Peyer's patch (tissue), 4 donors: ENCODE data around the gene FTCD. TPM values are rescaled to one million over a fixed set of nuclear protein-coding genes. Genes with fewer than 3 reads are reported as not detected.

Experiments
- DNase-seq, 3 donors: peaks; one replicate each; pipeline ENCODE4 v3.0.0-alpha.2; 2017 to 2019
- H3K27ac ChIP-seq, 4 donors: fragments of 200-600 bp; sonication (generic); one replicate each; pipeline ENCODE4 v1.5.1; 2016 to 2019
- H3K27me3 ChIP-seq, 2 donors: fragments of 200-600 bp; sonication (generic); one replicate each; pipeline ENCODE4 v1.5.1; 2019
- H3K36me3 ChIP-seq, 3 donors: fragments of 200-600 bp; sonication (generic); one replicate each; pipeline ENCODE4 v1.5.1; 2016 to 2019
- H3K4me1 ChIP-seq, 4 donors: fragments of 200-600 bp; sonication (generic); one replicate each; pipeline ENCODE4 v1.5.1; 2016 to 2019
- H3K4me3 ChIP-seq, 4 donors: fragments of 200-600 bp; sonication (generic); 1 replicate in 3 of 4; 2 replicates in 1 of 4; pipeline ENCODE4 v1.5.1; 2016 to 2019; ENCODE audit warnings: mild to moderate bottlenecking in 1 of 4
- H3K9me3 ChIP-seq, 4 donors: fragments of 200-600 bp; sonication (generic); one replicate each; pipeline ENCODE4 v1.5.1; 2016 to 2019; ENCODE audit warnings: mild to moderate bottlenecking in 1 of 4
- POLR2A ChIP-seq, 2 donors: fragments of 450-650 bp; IDR thresholded peaks; one replicate each; pipeline ENCODE4 v1.5.1; 2017; ENCODE audit warnings: antibody characterized with exemption in 2 of 2, mild to moderate bottlenecking in 2 of 2, moderate library complexity in 2 of 2
- total RNA-seq, 4 donors: library from RNA; depleted of rRNA; stranded (reverse); fragments of >200 nt; gene quantifications; one replicate each; pipeline ENCODE4 v1.1.0, GENCODE V29; 2016
- TF ChIP-seq, protein P1 (sequence below), 6 experiments: fragments of 450-650 bp in 4 of 6; fragments of 200-600 bp in 2 of 6; sonication (generic) in 1 of 6; IDR thresholded peaks; one replicate each; pipeline ENCODE4 v1.5.1; 2017 to 2019; ENCODE audit warnings: antibody characterized with exemption in 6 of 6, mild to moderate bottlenecking in 3 of 6, moderate library complexity in 1 of 6

FTCD gene
- total RNA-seq, 4 donors from 2014 or later: 0.67 to 1.0 TPM; not detected in 2

DNA sequence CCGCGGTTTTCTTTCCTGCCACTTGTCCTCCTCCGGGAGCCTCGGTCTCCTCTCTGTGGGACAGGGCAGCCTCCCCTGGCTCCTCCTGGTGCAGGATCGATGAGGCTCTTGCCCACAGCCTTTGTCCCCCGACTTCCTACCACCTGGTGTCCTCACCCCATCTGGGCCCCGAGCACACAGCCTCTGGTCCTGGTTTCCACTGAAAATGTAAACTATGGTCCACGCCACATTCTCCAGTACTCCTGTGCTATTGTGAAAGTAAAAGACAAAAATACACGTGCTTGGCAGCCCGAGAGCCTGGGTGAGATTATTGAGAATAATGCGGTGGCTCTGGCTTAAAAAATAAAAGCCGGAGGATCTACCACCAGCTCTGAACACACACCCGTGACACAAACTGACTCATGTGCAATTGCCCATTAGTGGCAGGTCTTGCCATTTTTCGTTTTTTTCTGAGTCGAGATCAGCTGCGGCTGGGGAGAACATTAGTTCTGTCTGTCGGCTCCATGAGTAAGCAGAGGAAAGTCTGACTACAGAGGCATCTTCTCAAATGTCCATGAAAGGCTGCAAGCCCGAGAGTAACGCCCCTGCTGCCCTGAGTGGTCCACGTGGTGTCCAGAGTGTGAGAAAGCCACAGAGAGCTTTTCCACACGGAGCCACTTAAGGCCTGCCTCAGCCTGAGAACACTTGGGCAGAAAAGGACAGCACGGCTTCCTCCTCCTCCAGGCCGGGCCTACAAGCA is 63.2 kb downstream of the FTCD start:
- Histone ChIP-seq H3K4me3 (peak overlapping the region in 1 of 4 donors; percentile 14), H3K27me3 (peaks cover 0 to under 1% of the 10 kb centered on the region in 2 donors), H3K27ac (peak overlapping the region; percentile 63 to 92 (median 77)), H3K36me3 (no peaks in the 10 kb centered on the region), H3K9me3 (no peaks in the 10 kb centered on the region), H3K4me1 (peaks cover 0 to 12% (median 0%) of the 10 kb centered on the region in 4 donors)
- peak in 2 of 3 donors; percentile 53 to 72 for DNase-seq
- TF ChIP-seq, protein P1, sequence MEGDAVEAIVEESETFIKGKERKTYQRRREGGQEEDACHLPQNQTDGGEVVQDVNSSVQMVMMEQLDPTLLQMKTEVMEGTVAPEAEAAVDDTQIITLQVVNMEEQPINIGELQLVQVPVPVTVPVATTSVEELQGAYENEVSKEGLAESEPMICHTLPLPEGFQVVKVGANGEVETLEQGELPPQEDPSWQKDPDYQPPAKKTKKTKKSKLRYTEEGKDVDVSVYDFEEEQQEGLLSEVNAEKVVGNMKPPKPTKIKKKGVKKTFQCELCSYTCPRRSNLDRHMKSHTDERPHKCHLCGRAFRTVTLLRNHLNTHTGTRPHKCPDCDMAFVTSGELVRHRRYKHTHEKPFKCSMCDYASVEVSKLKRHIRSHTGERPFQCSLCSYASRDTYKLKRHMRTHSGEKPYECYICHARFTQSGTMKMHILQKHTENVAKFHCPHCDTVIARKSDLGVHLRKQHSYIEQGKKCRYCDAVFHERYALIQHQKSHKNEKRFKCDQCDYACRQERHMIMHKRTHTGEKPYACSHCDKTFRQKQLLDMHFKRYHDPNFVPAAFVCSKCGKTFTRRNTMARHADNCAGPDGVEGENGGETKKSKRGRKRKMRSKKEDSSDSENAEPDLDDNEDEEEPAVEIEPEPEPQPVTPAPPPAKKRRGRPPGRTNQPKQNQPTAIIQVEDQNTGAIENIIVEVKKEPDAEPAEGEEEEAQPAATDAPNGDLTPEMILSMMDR (IDR thresholded peaks at IDR 0.05): no peak
- TF ChIP-seq POLR2A (IDR thresholded peaks at IDR 0.05): no peak

DNA sequence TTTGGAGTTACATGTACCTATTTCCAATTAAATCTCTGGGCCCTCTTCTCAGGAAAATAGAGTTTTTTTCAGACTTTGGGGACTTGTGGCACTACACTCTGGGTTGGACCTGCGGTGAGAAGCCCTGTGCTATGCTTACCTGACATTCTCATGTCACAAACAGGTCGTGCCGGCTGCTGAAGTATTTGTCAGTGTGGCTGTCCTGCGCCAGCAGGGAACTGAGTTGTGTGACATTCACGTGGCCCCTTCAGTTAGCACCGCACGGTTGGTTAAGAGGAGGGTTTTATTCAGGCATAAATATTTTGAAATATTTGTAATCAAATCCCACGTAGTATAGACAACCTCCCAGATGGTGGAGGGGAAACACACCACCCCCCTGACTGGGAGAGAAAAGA is 63.8 kb downstream of the FTCD start:
- Histone ChIP-seq H3K4me3 (peak overlapping the region in 1 of 4 donors; percentile 14), H3K9me3 (no peaks in the 10 kb centered on the region), H3K4me1 (peaks cover 0 to 12% (median 0%) of the 10 kb centered on the region in 4 donors), H3K27ac (peak overlapping the region; percentile 63 to 92 (median 77)), H3K36me3 (no peaks in the 10 kb centered on the region), H3K27me3 (no peaks in the 10 kb centered on the region)
- TF ChIP-seq POLR2A (IDR thresholded peaks at IDR 0.05): no peak
- TF ChIP-seq, protein P1 (IDR thresholded peaks at IDR 0.05): no peak
- DNase-seq: peak in 1 of 3 donors; percentile 43

DNA sequence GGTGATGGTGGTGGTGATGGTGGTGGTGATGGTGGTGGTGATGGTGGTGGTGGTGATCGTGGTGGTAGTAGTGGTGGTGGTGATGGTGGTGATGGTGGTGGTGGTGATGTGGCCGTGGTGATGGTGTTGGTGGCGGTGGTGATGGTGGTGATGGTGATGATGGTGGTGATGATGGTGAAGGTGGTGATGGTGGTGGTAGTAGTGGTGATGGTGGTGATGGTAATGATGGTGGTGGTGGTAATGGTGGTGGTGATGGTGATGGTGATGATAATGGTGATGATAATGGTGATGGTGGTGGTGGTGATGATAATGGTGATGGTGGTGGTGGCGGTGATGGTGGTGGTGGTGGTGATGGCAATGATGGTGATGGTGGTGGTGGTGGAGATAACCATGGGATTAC is 64.3 kb downstream of the FTCD start:
- Histone ChIP-seq H3K36me3 (no peaks in the 10 kb centered on the region), H3K9me3 (no peaks in the 10 kb centered on the region), H3K4me3 (no peak overlapping the region), H3K27ac (peak overlapping the region; percentile 63 to 92 (median 77)), H3K4me1 (peaks cover 0 to 12% (median 0%) of the 10 kb centered on the region in 4 donors), H3K27me3 (no peaks in the 10 kb centered on the region)
- peak in 1 of 3 donors; percentile 31 for DNase-seq
- no peak for TF ChIP-seq POLR2A (IDR thresholded peaks at IDR 0.05)
- TF ChIP-seq, protein P1 (IDR thresholded peaks at IDR 0.05): no peak

DNA sequence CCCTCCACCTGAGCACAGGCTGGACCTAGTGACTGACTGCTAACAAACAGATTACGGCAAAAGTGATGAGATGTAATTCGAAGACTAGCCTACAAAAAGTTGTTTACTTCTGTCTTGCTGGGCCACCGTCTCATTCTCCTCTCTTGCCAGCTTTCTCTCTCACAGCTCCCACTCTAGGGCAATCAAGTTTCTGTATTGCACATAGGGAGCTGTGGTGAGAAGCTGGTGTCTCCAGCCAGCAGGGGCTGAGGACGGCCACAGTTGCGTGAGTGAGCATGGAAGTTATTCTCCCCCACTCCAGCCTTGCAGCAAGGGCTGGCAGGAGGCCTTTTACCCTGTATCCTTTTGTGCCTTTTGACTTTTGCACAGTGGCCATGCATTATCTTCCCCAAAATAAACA is 66.1 kb downstream of the FTCD start:
- Histone ChIP-seq H3K4me1 (peaks cover 0 to 12% (median 0%) of the 10 kb centered on the region in 4 donors), H3K4me3 (no peak overlapping the region), H3K27me3 (no peaks in the 10 kb centered on the region), H3K36me3 (no peaks in the 10 kb centered on the region), H3K27ac (no peak overlapping the region), H3K9me3 (no peaks in the 10 kb centered on the region)
- no peak for DNase-seq
- TF ChIP-seq, protein P1 (IDR thresholded peaks at IDR 0.05): no peak
- no peak for TF ChIP-seq POLR2A (IDR thresholded peaks at IDR 0.05)

DNA sequence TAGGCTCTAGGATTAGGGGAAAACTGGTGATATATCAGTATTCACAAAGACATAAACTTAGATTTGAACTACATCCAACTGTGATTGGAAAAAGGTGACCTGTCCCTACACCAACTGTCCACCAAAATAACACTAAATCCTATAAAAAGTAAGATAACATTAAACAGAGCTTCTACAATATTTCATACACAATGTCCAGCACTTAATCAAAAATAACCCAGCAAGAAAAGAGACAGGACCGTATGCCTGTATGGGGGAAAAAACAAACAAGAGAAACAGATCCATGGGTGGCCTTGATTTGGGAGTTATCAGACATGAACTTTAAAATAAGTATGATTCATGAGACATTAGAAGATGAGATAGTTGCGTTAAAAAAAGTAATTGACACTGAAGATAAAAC is 67.2 kb downstream of the FTCD start:
- TF ChIP-seq POLR2A (IDR thresholded peaks at IDR 0.05): no peak
- TF ChIP-seq, protein P1 (IDR thresholded peaks at IDR 0.05): no peak
- no peaks in the 10 kb centered on the region for H3K36me3 ChIP-seq
- peaks cover 0 to 5% (median 0%) of the 10 kb centered on the region in 4 donors for H3K4me1 ChIP-seq
- H3K27ac ChIP-seq: no peak overlapping the region
- H3K9me3 ChIP-seq: no peaks in the 10 kb centered on the region
- no peaks in the 10 kb centered on the region for H3K27me3 ChIP-seq
- no peak for DNase-seq
- H3K4me3 ChIP-seq: no peak overlapping the region
